Osteoblast (primary cell): Measurements from ENCODE around the gene HGFAC. TPM values are rescaled to one million over a fixed set of nuclear protein-coding genes. Genes with fewer than 3 reads are reported as not detected.

Experiments
- DNase-seq: peaks from one replicate; pipeline ENCODE4 v3.0.0; 2011; ENCODE audit warnings: low spot score, mixed read lengths; ENCODE audit not compliant: insufficient read length; ENCODE audit errors: missing footprints
- H2AFZ ChIP-seq: 2 replicates; pipeline ENCODE4 v1.6.0; 2011; ENCODE audit warnings: mild to moderate bottlenecking, low read length
- H3K27ac ChIP-seq: 2 replicates; pipeline ENCODE4 v1.5.1; 2011; ENCODE audit warnings: mild to moderate bottlenecking, low read depth, low read length, moderate library complexity
- H3K27me3 ChIP-seq: 2 replicates; pipeline ENCODE4 v1.6.0; 2012; ENCODE audit warnings: mild to moderate bottlenecking, control low read depth, inconsistent platforms, low read length, moderate library complexity; ENCODE audit not compliant: insufficient read depth
- H3K36me3 ChIP-seq: 2 replicates; pipeline ENCODE4 v1.5.1; 2011; ENCODE audit warnings: mild to moderate bottlenecking, low read length, control low read depth, moderate library complexity; ENCODE audit not compliant: insufficient read depth
- H3K4me1 ChIP-seq: 2 replicates; pipeline ENCODE4 v1.5.1; 2011; ENCODE audit warnings: mild to moderate bottlenecking, low read length, control low read depth, moderate library complexity; ENCODE audit not compliant: insufficient read depth
- H3K4me2 ChIP-seq: 2 replicates; pipeline ENCODE4 v1.6.0; 2011; ENCODE audit warnings: mild to moderate bottlenecking, low read length; ENCODE audit not compliant: insufficient read depth
- H3K4me3 ChIP-seq: fragments of 200-600 bp; sonication (generic); 3 replicates; pipeline ENCODE4 v1.5.1; 2012; ENCODE audit warnings: mild to moderate bottlenecking, low read length, inconsistent platforms; ENCODE audit not compliant: insufficient read depth
- H3K79me2 ChIP-seq: 2 replicates; pipeline ENCODE4 v1.6.0; 2012; ENCODE audit warnings: mild to moderate bottlenecking, low read length, control low read depth, inconsistent platforms; ENCODE audit not compliant: insufficient read depth
- H3K9me3 ChIP-seq: 2 replicates; pipeline ENCODE4 v1.5.1; 2011; ENCODE audit warnings: low read depth, low read length, control low read depth
- H4K20me1 ChIP-seq: 2 replicates; pipeline ENCODE4 v1.6.0; 2012; ENCODE audit warnings: mild to moderate bottlenecking, low read length, control low read depth; ENCODE audit not compliant: insufficient read depth
- CTCF ChIP-seq: IDR thresholded peaks from 2 replicates; pipeline ENCODE4 v1.5.1; 2011; ENCODE audit warnings: mild to moderate bottlenecking, low read depth, low read length, moderate library complexity; ENCODE audit errors: extremely low read depth
- total RNA-seq: library from RNA; depleted of rRNA; stranded (reverse); fragments of >200 nt; gene quantifications from 2 replicates; pipeline ENCODE4 v1.2.3, GENCODE V29; 2012

The HGFAC gene
- total RNA-seq, 1 donor = not detected

- H3K9me3 ChIP-seq = no peaks in the 10 kb centered on the region
- no peak overlapping the region for H3K4me3 ChIP-seq
- no peak overlapping the region for H3K4me2 ChIP-seq
- no peaks in the 10 kb centered on the region for H3K79me2 ChIP-seq
- H2AFZ ChIP-seq = no peak overlapping the region
- TF ChIP-seq CTCF = no peak
- peaks cover 24% of the 10 kb centered on the region for H3K4me1 ChIP-seq
- no peak for DNase-seq
- H3K27ac ChIP-seq = no peak overlapping the region
- no peaks in the 10 kb centered on the region for H3K36me3 ChIP-seq
- H4K20me1 ChIP-seq = no peaks in the 10 kb centered on the region
- no peaks in the 10 kb centered on the region for H3K27me3 ChIP-seq
These were observed 44.2 kb downstream of the HGFAC start for GRCh38 chr4:3485886-3486540.

DNA sequence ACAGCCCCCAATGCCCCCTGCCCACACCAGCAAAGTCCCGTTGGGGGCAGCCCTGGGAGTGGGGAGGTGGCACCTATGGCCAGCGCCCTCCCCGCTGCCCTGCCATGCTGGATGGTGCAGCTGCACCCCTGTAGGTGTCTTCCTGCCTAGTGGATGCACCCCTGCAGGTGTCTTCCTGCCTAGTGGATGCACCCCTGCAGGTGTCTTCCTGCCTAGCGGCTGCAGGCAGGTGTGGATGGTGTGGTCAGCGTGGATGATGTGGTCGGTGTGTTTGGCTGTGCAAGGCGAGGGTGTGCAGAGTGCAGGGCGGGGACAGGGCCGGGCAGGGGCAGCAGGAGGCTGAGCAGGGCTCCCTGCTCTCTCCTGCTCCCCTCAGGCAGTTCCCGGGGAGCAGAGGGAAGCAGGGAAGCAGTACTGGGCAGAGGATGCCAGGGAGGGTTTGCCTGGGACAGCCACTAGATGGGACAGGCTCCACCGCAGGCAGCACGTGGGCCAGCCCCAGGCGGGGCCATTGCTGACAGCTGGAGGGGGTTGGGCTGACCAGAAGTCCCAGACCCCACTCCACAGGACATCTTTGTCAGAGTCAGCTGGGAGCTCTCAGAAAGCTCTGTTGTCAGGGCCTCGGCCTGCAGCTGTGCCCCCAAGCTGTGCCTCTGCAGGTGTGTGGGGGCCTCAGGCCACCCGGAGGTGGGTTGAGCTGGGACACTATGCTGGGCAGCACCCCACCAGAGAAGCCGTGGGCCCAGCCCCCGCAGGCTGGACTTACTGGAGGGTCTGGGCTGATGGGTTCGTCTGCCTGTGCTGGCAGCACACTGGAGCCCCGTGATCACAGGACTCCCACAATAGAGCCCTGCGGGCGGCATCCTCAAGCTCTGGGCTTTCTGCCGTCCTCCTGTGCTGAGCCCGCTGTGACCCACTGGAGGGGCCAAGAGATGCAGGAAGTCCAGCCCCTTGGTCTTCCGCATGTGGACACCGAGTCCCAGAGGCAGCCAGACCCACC is 45.1 kb downstream of the HGFAC start:
- H3K27ac ChIP-seq = no peak overlapping the region
- H3K36me3 ChIP-seq = no peaks in the 10 kb centered on the region
- DNase-seq = no peak

GRCh38 chr4:3487861-3488260 is 46.1 kb downstream of the HGFAC start:
- Histone ChIP-seq H3K27ac (no peak overlapping the region), H3K4me3 (no peak overlapping the region), H3K4me1 (peaks cover 36% of the 10 kb centered on the region), H3K79me2 (no peaks in the 10 kb centered on the region), H3K4me2 (no peak overlapping the region), H3K9me3 (no peaks in the 10 kb centered on the region), H3K36me3 (no peaks in the 10 kb centered on the region), H3K27me3 (peaks cover 3% of the 10 kb centered on the region), H4K20me1 (no peaks in the 10 kb centered on the region), H2AFZ (no peak overlapping the region)
- DNase-seq = no peak
- no peak for TF ChIP-seq CTCF

More for the DNA sequence above, 45.1 kb downstream of the HGFAC start:
- peaks cover 29% of the 10 kb centered on the region for H3K4me1 ChIP-seq
- no peak overlapping the region for H2AFZ ChIP-seq
- no peaks in the 10 kb centered on the region for H3K9me3 ChIP-seq
- H3K4me3 ChIP-seq = no peak overlapping the region
- H4K20me1 ChIP-seq = no peaks in the 10 kb centered on the region
- H3K79me2 ChIP-seq = no peaks in the 10 kb centered on the region
- no peak overlapping the region for H3K4me2 ChIP-seq
- H3K27me3 ChIP-seq = peaks cover 3% of the 10 kb centered on the region
- TF ChIP-seq CTCF = no peak

DNA sequence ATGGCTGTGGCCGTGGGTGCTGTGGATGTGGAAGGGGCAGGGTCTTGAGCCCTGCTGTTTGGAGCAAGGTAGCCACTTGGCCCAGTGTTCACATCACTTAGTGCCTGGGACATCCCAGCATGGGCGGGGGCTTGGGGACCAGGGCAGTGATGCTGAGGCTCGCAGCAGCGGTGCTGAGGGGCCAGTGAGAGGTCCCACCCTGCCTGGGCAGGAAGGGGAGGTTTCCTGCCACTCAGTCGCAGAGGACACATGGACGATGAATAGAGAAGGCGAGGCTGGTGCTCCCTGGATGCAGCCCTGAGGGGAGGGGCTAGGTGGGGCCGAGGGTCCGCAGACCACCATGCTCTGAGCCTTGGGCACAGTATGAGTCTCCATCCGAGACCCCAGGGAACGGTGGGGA is 47.1 kb downstream of the HGFAC start:
- Histone ChIP-seq H3K27ac (no peak overlapping the region), H3K36me3 (no peaks in the 10 kb centered on the region), H3K79me2 (no peaks in the 10 kb centered on the region), H3K9me3 (no peaks in the 10 kb centered on the region), H3K27me3 (peaks cover 3% of the 10 kb centered on the region), H2AFZ (no peak overlapping the region), H4K20me1 (no peaks in the 10 kb centered on the region), H3K4me2 (no peak overlapping the region), H3K4me1 (peaks cover 36% of the 10 kb centered on the region), H3K4me3 (no peak overlapping the region)
- no peak for DNase-seq
- no peak for TF ChIP-seq CTCF
